Stimulated activated CD8-positive, alpha-beta memory T cell treated with anti-CD3 and anti-CD28 coated beads, Interleukin-12 subunit alpha, Interleukin-12 subunit beta, amount 100 ng/mL, for 4 hours (primary cell): ENCODE results near the gene SLC24A2.
"Not testable (repeated sequence)": the region's sequence is repeated elsewhere in the genome, so short reads cannot be mapped to it uniquely, and the experiment has no call there.

ENCODE experiments used
- DNase-seq: peaks from one replicate; pipeline ENCODE4 v3.0.0-alpha.2; 2020; ENCODE audit warnings: low read depth

Gene SLC24A2

GRCh38 chr9:19788614-19789271, at the start of gene SLC24A2:
Gene SLC24A2 (minus strand): TSS chr9:19789037.
- DNase-seq = no peak

GRCh38 chr9:19833331-19833730, 44.5 kb upstream of the SLC24A2 start:
- DNase-seq = not testable (repeated sequence)

GRCh38 chr9:19830796-19831195, 42.0 kb upstream of the SLC24A2 start:
- no peak for DNase-seq

GRCh38 chr9:19828576-19829109, 39.8 kb upstream of the SLC24A2 start:
- no peak for DNase-seq

- DNase-seq = no peak
These were observed 27.9 kb upstream of the SLC24A2 start for GRCh38 chr9:19816769-19817168.

- no peak for DNase-seq
These were observed 23.4 kb upstream of the SLC24A2 start for GRCh38 chr9:19812194-19812593.

GRCh38 chr9:19809422-19810269, 20.8 kb upstream of the SLC24A2 start:
- no peak for DNase-seq

GRCh38 chr9:19807182-19807892, 18.5 kb upstream of the SLC24A2 start:
- DNase-seq = no peak

- no peak for DNase-seq
These were observed 15.6 kb upstream of the SLC24A2 start for GRCh38 chr9:19804431-19804830.

- DNase-seq = no peak
These were observed 12.0 kb upstream of the SLC24A2 start for GRCh38 chr9:19800884-19801283.

GRCh38 chr9:19799784-19800183, 10.9 kb upstream of the SLC24A2 start:
- no peak for DNase-seq

GRCh38 chr9:19788152-19788551, 685 bp downstream of the SLC24A2 start:
- no peak for DNase-seq

- no peak for DNase-seq
These were observed 1.2 kb downstream of the SLC24A2 start for GRCh38 chr9:19787672-19788071.

GRCh38 chr9:19785230-19785629, 3.6 kb downstream of the SLC24A2 start:
- DNase-seq = no peak

- DNase-seq = no peak
These were observed 4.7 kb downstream of the SLC24A2 start for GRCh38 chr9:19784136-19784535.

GRCh38 chr9:19783500-19783899, 5.3 kb downstream of the SLC24A2 start:
- DNase-seq = no peak

GRCh38 chr9:19782005-19782404, 6.8 kb downstream of the SLC24A2 start:
- no peak for DNase-seq

- no peak for DNase-seq
These were observed 7.6 kb downstream of the SLC24A2 start for GRCh38 chr9:19781240-19781639.

GRCh38 chr9:19771446-19771845, 17.4 kb downstream of the SLC24A2 start:
- DNase-seq = no peak

- DNase-seq = no peak
These were observed 17.9 kb downstream of the SLC24A2 start for GRCh38 chr9:19770973-19771372.

- DNase-seq = no peak
These were observed 19.6 kb downstream of the SLC24A2 start for GRCh38 chr9:19769213-19769612.

- DNase-seq = no peak
These were observed 20.0 kb downstream of the SLC24A2 start for GRCh38 chr9:19768798-19769197.

- no peak for DNase-seq
These were observed 29.8 kb downstream of the SLC24A2 start for GRCh38 chr9:19759066-19759465.
